GM18511 (cell line): ENCODE results near the gene TRAPPC14.

Source experiments
- ATAC-seq: cut with Tn5 transposase; IDR thresholded peaks from one replicate; pipeline ENCODE4 v1.9.1; 2021; ENCODE audit warnings: mild to moderate bottlenecking, moderate library complexity; ENCODE audit not compliant: unreplicated experiment

The TRAPPC14 gene

GRCh38 chr7:100173806-100174495 is 15.4 kb upstream of the TRAPPC14 start:
- no peak for ATAC-seq

GRCh38 chr7:100171840-100172239 is 13.3 kb upstream of the TRAPPC14 start:
- no peak for ATAC-seq

- no peak for ATAC-seq
Measured at GRCh38 chr7:100171087-100171681, 12.7 kb upstream of the TRAPPC14 start.

GRCh38 chr7:100170101-100170897 is 11.8 kb upstream of the TRAPPC14 start:
- ATAC-seq, result no peak

GRCh38 chr7:100169147-100169850 is 10.8 kb upstream of the TRAPPC14 start:
- no peak for ATAC-seq

GRCh38 chr7:100167912-100168323 is 9.4 kb upstream of the TRAPPC14 start:
- no peak for ATAC-seq

- ATAC-seq, result no peak
Measured at GRCh38 chr7:100166970-100167911, 8.7 kb upstream of the TRAPPC14 start.

- no peak for ATAC-seq
Measured at GRCh38 chr7:100166317-100166940, 7.9 kb upstream of the TRAPPC14 start.

GRCh38 chr7:100163871-100164270 is 5.3 kb upstream of the TRAPPC14 start:
- ATAC-seq, result no peak

GRCh38 chr7:100163006-100163531 is 4.5 kb upstream of the TRAPPC14 start:
- no peak for ATAC-seq

- ATAC-seq, result no peak
Measured at GRCh38 chr7:100160067-100160466, 1.5 kb upstream of the TRAPPC14 start.

GRCh38 chr7:100159099-100159623 is 638 bp upstream of the TRAPPC14 start:
- ATAC-seq, result no peak

GRCh38 chr7:100157334-100158228 is 942 bp downstream of the TRAPPC14 start:
- no peak for ATAC-seq

- no peak for ATAC-seq
Measured at GRCh38 chr7:100157069-100157333, 1.5 kb downstream of the TRAPPC14 start.

GRCh38 chr7:100156331-100157068 is 2.0 kb downstream of the TRAPPC14 start:
- no peak for ATAC-seq

GRCh38 chr7:100155553-100156317 is 2.8 kb downstream of the TRAPPC14 start:
- no peak for ATAC-seq
